Sigmoid colon (tissue), 4 donors: ENCODE measurements around the gene PLCD3.
A peak's percentile ranks its signal among the peaks of the same experiment; 100 is the strongest.

ENCODE experiments used
- EP300 ChIP-seq, 4 donors: sonication (generic); formaldehyde crosslinking; IDR thresholded peaks; one replicate each; pipeline ENCODE4 v1.6.1; 2017; ENCODE audit warnings: antibody characterized with exemption in 4 of 4
- POLR2AphosphoS5 ChIP-seq, 4 donors: sonication (generic); formaldehyde crosslinking; IDR thresholded peaks; one replicate each; pipeline ENCODE4 v1.6.1; 2017; ENCODE audit warnings: antibody characterized with exemption in 4 of 4
- TF ChIP-seq, protein P1 (sequence below), 4 experiments: fragments of 450-650 bp in 3 of 4; fragments of 200-600 bp in 1 of 4; IDR thresholded peaks; one replicate each; pipeline ENCODE4 v1.5.1; 2016 to 2019; ENCODE audit warnings: antibody characterized with exemption in 4 of 4, mild to moderate bottlenecking in 3 of 4, moderate library complexity in 2 of 4

- TF ChIP-seq, protein P1, sequence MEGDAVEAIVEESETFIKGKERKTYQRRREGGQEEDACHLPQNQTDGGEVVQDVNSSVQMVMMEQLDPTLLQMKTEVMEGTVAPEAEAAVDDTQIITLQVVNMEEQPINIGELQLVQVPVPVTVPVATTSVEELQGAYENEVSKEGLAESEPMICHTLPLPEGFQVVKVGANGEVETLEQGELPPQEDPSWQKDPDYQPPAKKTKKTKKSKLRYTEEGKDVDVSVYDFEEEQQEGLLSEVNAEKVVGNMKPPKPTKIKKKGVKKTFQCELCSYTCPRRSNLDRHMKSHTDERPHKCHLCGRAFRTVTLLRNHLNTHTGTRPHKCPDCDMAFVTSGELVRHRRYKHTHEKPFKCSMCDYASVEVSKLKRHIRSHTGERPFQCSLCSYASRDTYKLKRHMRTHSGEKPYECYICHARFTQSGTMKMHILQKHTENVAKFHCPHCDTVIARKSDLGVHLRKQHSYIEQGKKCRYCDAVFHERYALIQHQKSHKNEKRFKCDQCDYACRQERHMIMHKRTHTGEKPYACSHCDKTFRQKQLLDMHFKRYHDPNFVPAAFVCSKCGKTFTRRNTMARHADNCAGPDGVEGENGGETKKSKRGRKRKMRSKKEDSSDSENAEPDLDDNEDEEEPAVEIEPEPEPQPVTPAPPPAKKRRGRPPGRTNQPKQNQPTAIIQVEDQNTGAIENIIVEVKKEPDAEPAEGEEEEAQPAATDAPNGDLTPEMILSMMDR (IDR thresholded peaks at IDR 0.05), result no peak
- TF ChIP-seq POLR2AphosphoS5 (IDR thresholded peaks at IDR 0.05), result peak in 1 of 4 donors; percentile 45
- TF ChIP-seq EP300 (IDR thresholded peaks at IDR 0.05), result no peak
Measured at GRCh38 chr17:45123930-45124796, 8.2 kb downstream of the PLCD3 start.
